ENCODE data around the gene METAP1D.

DNA sequence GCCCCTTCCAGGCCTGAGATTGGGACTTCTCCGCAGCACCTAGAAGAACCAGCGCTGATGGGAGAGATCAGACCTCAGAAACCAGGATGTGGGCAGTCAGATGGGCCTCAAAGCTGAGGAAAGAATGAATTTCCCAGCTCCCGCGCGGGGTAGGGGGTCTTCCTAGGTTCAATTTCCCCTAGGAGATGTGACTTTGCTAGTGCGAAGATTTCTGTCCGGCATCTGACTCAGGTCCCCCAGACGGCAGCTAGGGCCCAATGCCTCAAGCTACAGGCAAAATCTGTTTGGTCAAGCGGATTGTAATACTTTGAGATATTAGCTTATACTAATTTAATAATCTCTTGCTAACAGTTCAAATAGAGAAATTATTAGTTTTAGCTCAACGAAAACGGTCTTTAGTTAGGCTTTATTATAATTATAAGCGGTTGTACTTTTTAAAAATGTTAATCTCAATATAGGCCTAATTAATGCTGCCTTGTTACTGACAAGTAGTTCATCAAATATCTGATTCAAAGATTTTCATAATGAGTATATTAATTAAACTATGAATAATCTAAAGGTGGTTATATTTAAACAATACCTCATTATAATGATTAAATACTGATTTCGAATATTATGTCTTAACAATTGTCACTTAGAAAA lies 91.4 kb downstream of the METAP1D start:
- TF ChIP-seq, protein P1, sequence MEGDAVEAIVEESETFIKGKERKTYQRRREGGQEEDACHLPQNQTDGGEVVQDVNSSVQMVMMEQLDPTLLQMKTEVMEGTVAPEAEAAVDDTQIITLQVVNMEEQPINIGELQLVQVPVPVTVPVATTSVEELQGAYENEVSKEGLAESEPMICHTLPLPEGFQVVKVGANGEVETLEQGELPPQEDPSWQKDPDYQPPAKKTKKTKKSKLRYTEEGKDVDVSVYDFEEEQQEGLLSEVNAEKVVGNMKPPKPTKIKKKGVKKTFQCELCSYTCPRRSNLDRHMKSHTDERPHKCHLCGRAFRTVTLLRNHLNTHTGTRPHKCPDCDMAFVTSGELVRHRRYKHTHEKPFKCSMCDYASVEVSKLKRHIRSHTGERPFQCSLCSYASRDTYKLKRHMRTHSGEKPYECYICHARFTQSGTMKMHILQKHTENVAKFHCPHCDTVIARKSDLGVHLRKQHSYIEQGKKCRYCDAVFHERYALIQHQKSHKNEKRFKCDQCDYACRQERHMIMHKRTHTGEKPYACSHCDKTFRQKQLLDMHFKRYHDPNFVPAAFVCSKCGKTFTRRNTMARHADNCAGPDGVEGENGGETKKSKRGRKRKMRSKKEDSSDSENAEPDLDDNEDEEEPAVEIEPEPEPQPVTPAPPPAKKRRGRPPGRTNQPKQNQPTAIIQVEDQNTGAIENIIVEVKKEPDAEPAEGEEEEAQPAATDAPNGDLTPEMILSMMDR (IDR thresholded peaks at IDR 0.05; ENCODE audit: insufficient read depth, low read length), result no peak
- no peak for TF ChIP-seq POLR2AphosphoS5 (IDR thresholded peaks at IDR 0.05; ENCODE audit: low read depth)
- TF ChIP-seq GABPA (IDR thresholded peaks at IDR 0.05; ENCODE audit: low read depth), result no peak
- TF ChIP-seq SPI1 (IDR thresholded peaks at IDR 0.05; ENCODE audit: borderline replicate concordance, low read depth), result no peak
- TF ChIP-seq, protein P2, sequence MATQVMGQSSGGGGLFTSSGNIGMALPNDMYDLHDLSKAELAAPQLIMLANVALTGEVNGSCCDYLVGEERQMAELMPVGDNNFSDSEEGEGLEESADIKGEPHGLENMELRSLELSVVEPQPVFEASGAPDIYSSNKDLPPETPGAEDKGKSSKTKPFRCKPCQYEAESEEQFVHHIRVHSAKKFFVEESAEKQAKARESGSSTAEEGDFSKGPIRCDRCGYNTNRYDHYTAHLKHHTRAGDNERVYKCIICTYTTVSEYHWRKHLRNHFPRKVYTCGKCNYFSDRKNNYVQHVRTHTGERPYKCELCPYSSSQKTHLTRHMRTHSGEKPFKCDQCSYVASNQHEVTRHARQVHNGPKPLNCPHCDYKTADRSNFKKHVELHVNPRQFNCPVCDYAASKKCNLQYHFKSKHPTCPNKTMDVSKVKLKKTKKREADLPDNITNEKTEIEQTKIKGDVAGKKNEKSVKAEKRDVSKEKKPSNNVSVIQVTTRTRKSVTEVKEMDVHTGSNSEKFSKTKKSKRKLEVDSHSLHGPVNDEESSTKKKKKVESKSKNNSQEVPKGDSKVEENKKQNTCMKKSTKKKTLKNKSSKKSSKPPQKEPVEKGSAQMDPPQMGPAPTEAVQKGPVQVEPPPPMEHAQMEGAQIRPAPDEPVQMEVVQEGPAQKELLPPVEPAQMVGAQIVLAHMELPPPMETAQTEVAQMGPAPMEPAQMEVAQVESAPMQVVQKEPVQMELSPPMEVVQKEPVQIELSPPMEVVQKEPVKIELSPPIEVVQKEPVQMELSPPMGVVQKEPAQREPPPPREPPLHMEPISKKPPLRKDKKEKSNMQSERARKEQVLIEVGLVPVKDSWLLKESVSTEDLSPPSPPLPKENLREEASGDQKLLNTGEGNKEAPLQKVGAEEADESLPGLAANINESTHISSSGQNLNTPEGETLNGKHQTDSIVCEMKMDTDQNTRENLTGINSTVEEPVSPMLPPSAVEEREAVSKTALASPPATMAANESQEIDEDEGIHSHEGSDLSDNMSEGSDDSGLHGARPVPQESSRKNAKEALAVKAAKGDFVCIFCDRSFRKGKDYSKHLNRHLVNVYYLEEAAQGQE (IDR thresholded peaks at IDR 0.05; ENCODE audit: insufficient replicate concordance, low read depth), result no peak

Data from HL-60 (cell line).